Ovary (tissue), 9 donors: ENCODE results near the gene ELOVL5. TPM values are rescaled to one million over a fixed set of nuclear protein-coding genes. Genes with fewer than 3 reads are reported as not detected.

Experiments used
- DNase-seq, 5 donors: peaks; one replicate each; pipeline ENCODE4 v3.0.0-alpha.2; 2019 to 2020
- H3K27ac ChIP-seq, 2 donors: fragments of 200-600 bp; one replicate each; pipeline versions ENCODE4 v1.5.1 to v1.8.0; 2019 to 2022
- H3K27me3 ChIP-seq: fragments of 200-600 bp; one replicate; pipeline ENCODE4 v1.8.0; 2022
- H3K36me3 ChIP-seq: fragments of 200-600 bp; sonication (generic); one replicate; pipeline ENCODE4 v1.5.1; 2019
- H3K4me1 ChIP-seq: one replicate; pipeline ENCODE4 v1.8.1; 2013; ENCODE audit warnings: mild to moderate bottlenecking, moderate library complexity; ENCODE audit not compliant: insufficient read depth
- H3K4me3 ChIP-seq: fragments of 200-600 bp; sonication (generic); one replicate; pipeline ENCODE4 v1.5.1; 2017
- H3K9me3 ChIP-seq, 2 donors: fragments of 200-600 bp in 1 of 2; sonication (generic) in 1 of 2; one replicate each; pipeline versions ENCODE4 v1.5.1 to v1.8.1; 2013 to 2019; ENCODE audit warnings: mild to moderate bottlenecking in 1 of 2, moderate library complexity in 1 of 2
- EP300 ChIP-seq: sonication (generic); formaldehyde crosslinking; IDR thresholded peaks from one replicate; pipeline ENCODE4 v1.6.1; 2017; ENCODE audit warnings: antibody characterized with exemption
- POLR2A ChIP-seq: fragments of 450-650 bp; IDR thresholded peaks from one replicate; pipeline ENCODE4 v1.6.1; 2017; ENCODE audit warnings: antibody characterized with exemption, mild to moderate bottlenecking, moderate library complexity
- WGBS, 3 donors: extraction: QIAGEN DNeasy Blood & Tissue Kit in 1 of 3; methylation state at CpG; one replicate each; pipeline versions ENCODE4 v1.1.5 to v1.1.7; 2013 to 2017; 5-methylcytosine and 5-hydroxymethylcytosine counted together
- intact Hi-C, 4 donors: fragments of 100-400 bp; cut with DNase I; formaldehyde crosslinking; loops; one replicate each; pipeline versions ENCODE4 v1.11.0 to v1.15.1; 2022 to 2023
- polyA plus RNA-seq, 2 donors: library from polyadenylated mRNA; stranded (reverse); fragments of 200-250 nt in 1 of 2; fragments of 350-450 nt in 1 of 2; fragmentation: Illumina TruSeq in 1 of 2; extraction: RNeasy Lipid Tissue Mini Kit (QIAGEN cat#74804) in 1 of 2; gene quantifications; one replicate each; pipeline ENCODE4 v1.2.3, GENCODE V29; 2013 to 2014
- total RNA-seq, 7 donors: library from RNA; depleted of rRNA in 2 of 7; stranded (reverse); fragments of >200 nt in 2 of 7; fragmentation: NEBNext Ultra II Directional in 3 of 7; extraction: Animal tissue kit (Norgen Biotek cat#: 25700) in 3 of 7; gene quantifications; one replicate each; pipeline versions ENCODE4 v1.1.0 to v1.2.4, GENCODE V29; 2016 to 2023
- TF ChIP-seq, protein P1 (sequence below), 3 donors: fragments of 450-650 bp in 2 of 3; fragments of 200-600 bp in 1 of 3; IDR thresholded peaks; one replicate each; pipeline versions ENCODE4 v1.5.1 to v1.8.0; 2016 to 2022; ENCODE audit warnings: antibody characterized with exemption in 3 of 3, mild to moderate bottlenecking in 1 of 3
- donor health status: DM: no; HTN: no; CAD: no; lungs with moderate emphysema.
- donor health status: DM: no; HTN: no; CAD: no.
- donor health status: Bipolar disorder and iron deficiency.
- donor health status: DM: yes; HTN: yes; CAD: no.
- donor health status: DM: no; HTN: no; CAD: no.
- donor health status: DM: yes; HTN: yes; CAD: no.

ELOVL5 gene
- total and polyA plus RNA-seq, 9 donors: 14.7 to 191 (median 41.8) TPM

DNA sequence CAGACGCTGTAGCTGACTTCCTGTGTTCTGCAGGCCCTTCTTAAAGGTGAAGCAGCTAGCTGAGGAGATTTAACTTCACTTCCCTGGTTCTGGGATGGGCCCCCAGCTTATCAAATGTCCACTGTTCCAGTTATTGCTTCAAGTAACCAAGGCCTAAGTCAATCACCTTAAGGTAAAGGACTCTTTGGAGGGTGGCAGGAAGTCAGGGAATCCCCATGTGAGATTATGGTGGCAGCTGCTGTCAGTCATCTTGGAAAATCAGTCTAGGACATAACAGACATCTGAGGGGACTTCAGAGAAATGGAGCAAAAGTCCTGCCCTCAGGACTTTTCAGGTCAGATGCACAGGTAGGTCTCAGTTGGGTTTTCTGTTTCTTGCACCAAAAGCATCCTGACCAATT is 3.8 kb downstream of the ELOVL5 start:
- Histone ChIP-seq H3K36me3 (no peaks in the 10 kb centered on the region), H3K27ac (no peak overlapping the region), H3K27me3 (no peaks in the 10 kb centered on the region), H3K4me3 (no peak overlapping the region), H3K9me3 (no peaks in the 10 kb centered on the region), H3K4me1 (no peaks in the 10 kb centered on the region)
- intact Hi-C loops: no loop called here
- no peak for DNase-seq
- 46 to 67% (median 60%) methylated on average over 1 of the region's 1 CpG for WGBS, 3 donors
- TF ChIP-seq, protein P1, sequence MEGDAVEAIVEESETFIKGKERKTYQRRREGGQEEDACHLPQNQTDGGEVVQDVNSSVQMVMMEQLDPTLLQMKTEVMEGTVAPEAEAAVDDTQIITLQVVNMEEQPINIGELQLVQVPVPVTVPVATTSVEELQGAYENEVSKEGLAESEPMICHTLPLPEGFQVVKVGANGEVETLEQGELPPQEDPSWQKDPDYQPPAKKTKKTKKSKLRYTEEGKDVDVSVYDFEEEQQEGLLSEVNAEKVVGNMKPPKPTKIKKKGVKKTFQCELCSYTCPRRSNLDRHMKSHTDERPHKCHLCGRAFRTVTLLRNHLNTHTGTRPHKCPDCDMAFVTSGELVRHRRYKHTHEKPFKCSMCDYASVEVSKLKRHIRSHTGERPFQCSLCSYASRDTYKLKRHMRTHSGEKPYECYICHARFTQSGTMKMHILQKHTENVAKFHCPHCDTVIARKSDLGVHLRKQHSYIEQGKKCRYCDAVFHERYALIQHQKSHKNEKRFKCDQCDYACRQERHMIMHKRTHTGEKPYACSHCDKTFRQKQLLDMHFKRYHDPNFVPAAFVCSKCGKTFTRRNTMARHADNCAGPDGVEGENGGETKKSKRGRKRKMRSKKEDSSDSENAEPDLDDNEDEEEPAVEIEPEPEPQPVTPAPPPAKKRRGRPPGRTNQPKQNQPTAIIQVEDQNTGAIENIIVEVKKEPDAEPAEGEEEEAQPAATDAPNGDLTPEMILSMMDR (IDR thresholded peaks at IDR 0.05): no peak
- no peak for TF ChIP-seq EP300
- TF ChIP-seq POLR2A: no peak

GRCh38 chr6:53343092-53343491 is 5.7 kb downstream of the ELOVL5 start:
- no peak overlapping the region for H3K27ac ChIP-seq

GRCh38 chr6:53342217-53342616 is 6.5 kb downstream of the ELOVL5 start:
- no peaks in the 10 kb centered on the region for H3K9me3 ChIP-seq
- TF ChIP-seq, protein P1 (IDR thresholded peaks at IDR 0.05): no peak
- no peak for TF ChIP-seq EP300
- no peak for TF ChIP-seq POLR2A
- intact Hi-C loops: no loop called here
- H3K27me3 ChIP-seq: no peaks in the 10 kb centered on the region
- H3K27ac ChIP-seq: no peak overlapping the region
- no peaks in the 10 kb centered on the region for H3K36me3 ChIP-seq
- no peak for DNase-seq
- no peaks in the 10 kb centered on the region for H3K4me1 ChIP-seq
- WGBS, 3 donors: 90 to 93% (median 91%) methylated on average over 2 of the region's 2 CpGs
- H3K4me3 ChIP-seq: no peak overlapping the region

More at GRCh38 chr6:53343092-53343491, 5.7 kb downstream of the ELOVL5 start:
- Histone ChIP-seq H3K27me3 (no peaks in the 10 kb centered on the region), H3K9me3 (no peaks in the 10 kb centered on the region), H3K4me3 (no peak overlapping the region), H3K4me1 (no peaks in the 10 kb centered on the region), H3K36me3 (no peaks in the 10 kb centered on the region)
- intact Hi-C loops: no loop called here
- TF ChIP-seq, protein P1 (IDR thresholded peaks at IDR 0.05): no peak
- TF ChIP-seq POLR2A (no peak), EP300 (no peak)
- WGBS, 3 donors: 67 to 83% (median 69%) methylated on average over 3 of the region's 3 CpGs
- no peak for DNase-seq

- Histone ChIP-seq H3K4me3 (no peak overlapping the region), H3K36me3 (no peaks in the 10 kb centered on the region), H3K27ac (no peak overlapping the region), H3K4me1 (peaks cover 3% of the 10 kb centered on the region), H3K27me3 (no peaks in the 10 kb centered on the region), H3K9me3 (no peaks in the 10 kb centered on the region)
- no peak for TF ChIP-seq EP300
- TF ChIP-seq, protein P1 (IDR thresholded peaks at IDR 0.05): no peak
- TF ChIP-seq POLR2A: no peak
- no peak for DNase-seq
- WGBS, 3 donors: 88 to 97% (median 89%) methylated on average over 2 of the region's 2 CpGs
- intact Hi-C loops: no loop called here
Measured at GRCh38 chr6:53340536-53340935, 8.2 kb downstream of the ELOVL5 start.
